HEK293 (cell line): Measurements from ENCODE around the gene ZBTB24.
A peak's percentile ranks its signal among the peaks of the same experiment; 100 is the strongest.

Source experiments
- CTCF ChIA-PET: fragments of 350-600 bp; formaldehyde crosslinking; extraction: SDS; loops from one replicate; lab custom pipeline; 2021; ENCODE audit warnings: antibody characterized with exemption; lab: Yijun Ruan, JAX
- POLR2A ChIA-PET: fragments of 300-600 bp; formaldehyde crosslinking; extraction: SDS; loops from one replicate; lab custom pipeline; 2020; ENCODE audit warnings: antibody characterized with exemption, inconsistent platforms; lab: Yijun Ruan, JAX
- H3K27ac ChIP-seq: fragments of 200-500 bp; sonication (Bioruptor generic); 2 replicates; pipeline ENCODE4 v1.5.1; 2014; ENCODE audit warnings: low read depth, low read length, control low read depth, inconsistent platforms; ENCODE audit errors: extremely low read depth
- H3K36me3 ChIP-seq, 2 experiments: fragments of 200-500 bp in 1 of 2; sonication (Bioruptor generic) in 1 of 2; 1 replicate in 1 of 2; 2 replicates in 1 of 2; pipeline ENCODE4 v1.5.1; 2014 to 2017; ENCODE audit warnings: inconsistent platforms in 2 of 2, low read length in 2 of 2; ENCODE audit not compliant: control insufficient read depth in 2 of 2, insufficient read depth in 1 of 2
- H3K4me1 ChIP-seq: fragments of 200-500 bp; sonication (Bioruptor generic); 2 replicates; pipeline ENCODE4 v1.5.1; 2014; ENCODE audit warnings: mild to moderate bottlenecking, low read length, inconsistent platforms; ENCODE audit not compliant: control insufficient read depth, insufficient read depth
- H3K4me3 ChIP-seq: 2 replicates; pipeline ENCODE4 v1.5.1; 2011; ENCODE audit warnings: low read depth, mild to moderate bottlenecking, control low read depth, low read length, moderate library complexity
- H3K9me3 ChIP-seq: fragments of 200-500 bp; sonication (Bioruptor generic); 2 replicates; pipeline ENCODE4 v1.5.1; 2014; ENCODE audit warnings: low read depth, low read length, inconsistent platforms; ENCODE audit not compliant: control insufficient read depth, insufficient read depth
- KLF16 ChIP-seq: fragments of 450-650 bp; formaldehyde crosslinking; IDR thresholded peaks from 2 replicates; pipeline ENCODE4 v1.5.1; 2017; ENCODE audit warnings: missing biosample characterization, missing genetic modification characterization
- OVOL3 ChIP-seq: fragments of 450-650 bp; formaldehyde crosslinking; IDR thresholded peaks from 2 replicates; pipeline ENCODE4 v1.5.1; 2016; ENCODE audit warnings: missing biosample characterization, missing genetic modification characterization
- SCRT1 ChIP-seq: fragments of 450-650 bp; formaldehyde crosslinking; IDR thresholded peaks from 2 replicates; pipeline ENCODE4 v1.5.1; 2016; ENCODE audit warnings: missing biosample characterization, missing genetic modification characterization, borderline replicate concordance
- SCRT2 ChIP-seq: fragments of 450-650 bp; formaldehyde crosslinking; IDR thresholded peaks from 2 replicates; pipeline ENCODE4 v1.5.1; 2016; ENCODE audit warnings: missing biosample characterization, missing genetic modification characterization
- WT1 ChIP-seq: fragments of 450-650 bp; formaldehyde crosslinking; IDR thresholded peaks from 2 replicates; pipeline ENCODE4 v1.5.1; 2016; ENCODE audit warnings: missing biosample characterization, missing genetic modification characterization
- ZBTB7A ChIP-seq: fragments of 450-650 bp; formaldehyde crosslinking; IDR thresholded peaks from 2 replicates; pipeline ENCODE4 v1.5.1; 2016; ENCODE audit warnings: low read depth, missing biosample characterization, missing genetic modification characterization
- ZFP41 ChIP-seq: fragments of 450-650 bp; formaldehyde crosslinking; IDR thresholded peaks from 2 replicates; pipeline ENCODE4 v1.5.1; 2016; ENCODE audit warnings: missing biosample characterization, missing genetic modification characterization, borderline replicate concordance
- ZNF121 ChIP-seq: fragments of 450-650 bp; formaldehyde crosslinking; IDR thresholded peaks from 2 replicates; pipeline ENCODE4 v1.5.1; 2016; ENCODE audit warnings: missing biosample characterization, missing genetic modification characterization
- ZNF140 ChIP-seq: fragments of 450-650 bp; formaldehyde crosslinking; IDR thresholded peaks from 2 replicates; pipeline ENCODE4 v1.5.1; 2016; ENCODE audit warnings: missing biosample characterization, missing genetic modification characterization
- ZNF19 ChIP-seq: fragments of 450-650 bp; formaldehyde crosslinking; IDR thresholded peaks from 2 replicates; pipeline ENCODE4; 2016; ENCODE audit warnings: missing biosample characterization, missing genetic modification characterization, low read depth
- ZNF202 ChIP-seq: fragments of 450-650 bp; formaldehyde crosslinking; IDR thresholded peaks from 2 replicates; pipeline ENCODE4 v1.5.1; 2016; ENCODE audit warnings: missing biosample characterization, missing genetic modification characterization, borderline replicate concordance
- ZNF211 ChIP-seq: fragments of 450-650 bp; formaldehyde crosslinking; IDR thresholded peaks from 2 replicates; pipeline ENCODE4 v1.5.1; 2016; ENCODE audit warnings: low read depth, missing biosample characterization, missing genetic modification characterization
- ZNF23 ChIP-seq: fragments of 450-650 bp; formaldehyde crosslinking; IDR thresholded peaks from 2 replicates; pipeline ENCODE4 v1.5.1; 2016; ENCODE audit warnings: missing biosample characterization, missing genetic modification characterization, borderline replicate concordance
- ZNF248 ChIP-seq: fragments of 450-650 bp; formaldehyde crosslinking; IDR thresholded peaks from 2 replicates; pipeline ENCODE4 v1.5.1; 2017; ENCODE audit warnings: missing biosample characterization, missing genetic modification characterization
- ZNF416 ChIP-seq: fragments of 450-650 bp; formaldehyde crosslinking; IDR thresholded peaks from 2 replicates; pipeline ENCODE4 v1.5.1; 2016; ENCODE audit warnings: missing biosample characterization, missing genetic modification characterization
- ZNF544 ChIP-seq: fragments of 450-650 bp; formaldehyde crosslinking; IDR thresholded peaks from 2 replicates; pipeline ENCODE4 v1.5.0; 2017; ENCODE audit warnings: missing biosample characterization, missing genetic modification characterization
- ZNF654 ChIP-seq: fragments of 450-650 bp; formaldehyde crosslinking; IDR thresholded peaks from 2 replicates; pipeline ENCODE4 v1.5.1; 2016; ENCODE audit warnings: low read depth, missing biosample characterization, missing genetic modification characterization
- ZNF701 ChIP-seq: fragments of 450-650 bp; formaldehyde crosslinking; IDR thresholded peaks from 2 replicates; pipeline ENCODE4 v1.5.1; 2016; ENCODE audit warnings: missing biosample characterization, missing genetic modification characterization
- ZSCAN30 ChIP-seq: fragments of 450-650 bp; IDR thresholded peaks from 2 replicates; pipeline ENCODE4 v1.5.1; 2018; ENCODE audit warnings: missing biosample characterization, mild to moderate bottlenecking, missing genetic modification characterization, moderate library complexity
- TF ChIP-seq, protein P1 (sequence below): fragments of 450-650 bp; formaldehyde crosslinking; IDR thresholded peaks from 2 replicates; pipeline ENCODE4 v1.5.1; 2016; ENCODE audit warnings: missing biosample characterization, missing genetic modification characterization
- TF ChIP-seq, protein P2 (sequence below): fragments of 450-650 bp; formaldehyde crosslinking; IDR thresholded peaks from 2 replicates; pipeline ENCODE4 v1.5.1; 2016; ENCODE audit warnings: missing biosample characterization, missing genetic modification characterization, low read depth
- TF ChIP-seq, protein P3 (sequence below): fragments of 450-650 bp; formaldehyde crosslinking; IDR thresholded peaks from 2 replicates; pipeline ENCODE4 v1.5.1; 2016; ENCODE audit warnings: missing biosample characterization, missing genetic modification characterization
- TF ChIP-seq, protein P4 (sequence below): fragments of 450-650 bp; formaldehyde crosslinking; IDR thresholded peaks from 2 replicates; pipeline ENCODE4 v1.5.1; 2017; ENCODE audit warnings: missing biosample characterization, mild to moderate bottlenecking, missing genetic modification characterization, moderate library complexity
- TF ChIP-seq, protein P5 (sequence below): fragments of 450-650 bp; formaldehyde crosslinking; IDR thresholded peaks from 2 replicates; pipeline ENCODE4 v1.5.1; 2016; ENCODE audit warnings: missing biosample characterization, missing genetic modification characterization

The ZBTB24 gene

DNA sequence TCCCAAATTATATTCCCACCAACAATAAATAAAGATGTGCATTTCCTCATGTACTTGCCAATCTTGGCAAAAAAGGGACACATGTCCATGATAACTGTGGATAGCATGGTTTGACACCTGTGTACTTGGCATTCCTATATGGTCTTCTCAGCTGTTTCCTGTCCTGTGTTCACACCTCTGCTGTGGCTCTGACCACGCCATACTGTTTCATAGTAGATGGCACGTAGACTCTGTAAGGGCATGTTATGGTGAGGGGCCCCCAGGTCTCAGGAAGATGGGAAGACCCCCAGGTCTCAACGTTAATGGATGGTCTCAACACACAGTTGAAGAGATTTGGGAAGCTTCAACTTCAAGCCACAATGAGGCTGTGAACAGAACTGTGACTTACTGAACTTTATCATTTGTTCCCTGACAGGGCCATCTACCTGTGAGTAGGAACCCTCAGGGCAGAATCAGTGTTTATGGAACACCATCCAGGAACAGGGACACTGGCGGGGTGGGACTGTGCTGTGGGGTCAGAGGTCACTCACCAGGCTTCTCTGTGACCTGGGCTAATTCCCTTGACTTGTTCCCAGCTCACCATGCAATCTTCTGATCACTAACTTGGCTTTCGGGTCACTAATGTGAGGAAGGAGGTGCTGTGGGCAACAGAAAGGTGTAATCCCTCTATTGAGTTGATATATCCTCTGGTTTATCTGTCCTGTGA lies 11.8 kb downstream of the ZBTB24 start:
- TF ChIP-seq ZNF140 (tag by site-specific recombination) (no peak), ZNF416 (no peak), ZSCAN30 (tag by site-specific recombination) (no peak), ZBTB7A (tag by site-specific recombination) (no peak), ZNF23 (tag by site-specific recombination) (no peak), ZNF544 (tag by site-specific recombination) (no peak), ZFP41 (tag by site-specific recombination) (no peak), ZNF121 (no peak), ZNF701 (tag by site-specific recombination) (no peak), ZNF248 (no peak), ZNF211 (tag by site-specific recombination) (no peak), ZNF19 (tag by site-specific recombination) (no peak), WT1 (tag by site-specific recombination) (no peak), KLF16 (tag by site-specific recombination) (no peak), OVOL3 (tag by site-specific recombination) (no peak), ZNF202 (tag by site-specific recombination) (no peak), SCRT1 (no peak)
- TF ChIP-seq, protein P1, sequence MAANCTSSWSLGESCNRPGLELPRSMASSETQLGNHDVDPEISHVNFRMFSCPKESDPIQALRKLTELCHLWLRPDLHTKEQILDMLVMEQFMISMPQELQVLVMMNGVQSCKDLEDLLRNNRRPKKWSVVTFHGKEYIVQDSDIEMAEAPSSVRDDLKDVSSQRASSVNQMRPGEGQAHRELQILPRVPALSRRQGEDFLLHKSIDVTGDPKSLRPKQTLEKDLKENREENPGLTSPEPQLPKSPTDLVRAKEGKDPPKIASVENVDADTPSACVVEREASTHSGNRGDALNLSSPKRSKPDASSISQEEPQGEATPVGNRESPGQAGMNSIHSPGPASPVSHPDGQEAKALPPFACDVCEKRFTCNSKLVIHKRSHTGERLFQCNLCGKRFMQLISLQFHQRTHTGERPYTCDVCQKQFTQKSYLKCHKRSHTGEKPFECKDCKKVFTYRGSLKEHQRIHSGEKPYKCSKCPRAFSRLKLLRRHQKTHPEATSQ (tag by site-specific recombination): no peak
- TF ChIP-seq, protein P2, sequence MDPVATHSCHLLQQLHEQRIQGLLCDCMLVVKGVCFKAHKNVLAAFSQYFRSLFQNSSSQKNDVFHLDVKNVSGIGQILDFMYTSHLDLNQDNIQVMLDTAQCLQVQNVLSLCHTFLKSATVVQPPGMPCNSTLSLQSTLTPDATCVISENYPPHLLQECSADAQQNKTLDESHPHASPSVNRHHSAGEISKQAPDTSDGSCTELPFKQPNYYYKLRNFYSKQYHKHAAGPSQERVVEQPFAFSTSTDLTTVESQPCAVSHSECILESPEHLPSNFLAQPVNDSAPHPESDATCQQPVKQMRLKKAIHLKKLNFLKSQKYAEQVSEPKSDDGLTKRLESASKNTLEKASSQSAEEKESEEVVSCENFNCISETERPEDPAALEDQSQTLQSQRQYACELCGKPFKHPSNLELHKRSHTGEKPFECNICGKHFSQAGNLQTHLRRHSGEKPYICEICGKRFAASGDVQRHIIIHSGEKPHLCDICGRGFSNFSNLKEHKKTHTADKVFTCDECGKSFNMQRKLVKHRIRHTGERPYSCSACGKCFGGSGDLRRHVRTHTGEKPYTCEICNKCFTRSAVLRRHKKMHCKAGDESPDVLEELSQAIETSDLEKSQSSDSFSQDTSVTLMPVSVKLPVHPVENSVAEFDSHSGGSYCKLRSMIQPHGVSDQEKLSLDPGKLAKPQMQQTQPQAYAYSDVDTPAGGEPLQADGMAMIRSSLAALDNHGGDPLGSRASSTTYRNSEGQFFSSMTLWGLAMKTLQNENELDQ (tag by site-specific recombination): no peak
- TF ChIP-seq, protein P3, sequence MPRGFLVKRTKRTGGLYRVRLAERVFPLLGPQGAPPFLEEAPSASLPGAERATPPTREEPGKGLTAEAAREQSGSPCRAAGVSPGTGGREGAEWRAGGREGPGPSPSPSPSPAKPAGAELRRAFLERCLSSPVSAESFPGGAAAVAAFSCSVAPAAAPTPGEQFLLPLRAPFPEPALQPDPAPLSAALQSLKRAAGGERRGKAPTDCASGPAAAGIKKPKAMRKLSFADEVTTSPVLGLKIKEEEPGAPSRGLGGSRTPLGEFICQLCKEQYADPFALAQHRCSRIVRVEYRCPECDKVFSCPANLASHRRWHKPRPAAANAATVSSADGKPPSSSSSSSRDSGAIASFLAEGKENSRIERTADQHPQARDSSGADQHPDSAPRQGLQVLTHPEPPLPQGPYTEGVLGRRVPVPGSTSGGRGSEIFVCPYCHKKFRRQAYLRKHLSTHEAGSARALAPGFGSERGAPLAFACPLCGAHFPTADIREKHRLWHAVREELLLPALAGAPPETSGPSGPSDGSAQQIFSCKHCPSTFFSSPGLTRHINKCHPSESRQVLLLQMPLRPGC (tag by site-specific recombination): no peak

DNA sequence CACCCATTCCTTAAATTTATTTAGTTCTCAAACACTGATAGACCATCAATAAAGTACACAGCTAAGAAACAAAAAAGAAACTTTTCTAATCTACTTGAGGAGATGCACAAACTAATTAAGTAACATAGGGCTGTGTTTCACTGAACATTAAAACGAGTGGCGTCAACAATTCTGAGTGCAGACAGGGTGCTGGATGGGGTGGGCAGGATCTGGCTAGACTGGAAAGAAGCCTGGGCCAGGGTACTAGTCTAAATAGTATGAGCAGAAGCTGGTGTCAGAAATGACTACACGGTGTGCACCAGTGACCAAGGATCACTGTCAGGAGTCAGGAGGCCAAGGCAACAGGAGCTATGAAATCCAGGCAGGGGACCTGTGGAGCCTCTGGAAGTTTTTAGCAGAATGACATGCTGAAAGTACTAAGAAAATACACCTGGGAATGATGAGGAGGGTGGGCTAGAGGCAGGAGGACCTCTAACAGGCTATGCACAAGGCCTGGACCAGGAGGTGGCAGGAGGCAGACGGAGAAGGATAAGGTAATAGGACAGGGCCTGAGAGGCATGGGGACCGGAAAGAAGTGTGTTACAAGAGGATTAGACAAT lies 13.3 kb downstream of the ZBTB24 start:
- no peak overlapping the region for H3K27ac ChIP-seq
- no peaks in the 10 kb centered on the region for H3K4me1 ChIP-seq
- no peaks in the 10 kb centered on the region for H3K9me3 ChIP-seq
- H3K4me3 ChIP-seq: no peak overlapping the region
- POLR2A ChIA-PET: interaction anchor here (1.0 to 1.3 kb wide), 2 partner anchors 9 to 11 kb away, joined by 3 to 4 read pairs; no protein-coding TSS in a partner anchor
- CTCF ChIA-PET: interaction anchor here (0.7 to 1.0 kb wide), 2 partner anchors 86 to 282 kb away, joined by 3 to 4 read pairs; no protein-coding TSS in a partner anchor
- H3K36me3 ChIP-seq: peaks cover 49 to 99% of the 10 kb centered on the region in 2 experiments
- TF ChIP-seq, protein P4, sequence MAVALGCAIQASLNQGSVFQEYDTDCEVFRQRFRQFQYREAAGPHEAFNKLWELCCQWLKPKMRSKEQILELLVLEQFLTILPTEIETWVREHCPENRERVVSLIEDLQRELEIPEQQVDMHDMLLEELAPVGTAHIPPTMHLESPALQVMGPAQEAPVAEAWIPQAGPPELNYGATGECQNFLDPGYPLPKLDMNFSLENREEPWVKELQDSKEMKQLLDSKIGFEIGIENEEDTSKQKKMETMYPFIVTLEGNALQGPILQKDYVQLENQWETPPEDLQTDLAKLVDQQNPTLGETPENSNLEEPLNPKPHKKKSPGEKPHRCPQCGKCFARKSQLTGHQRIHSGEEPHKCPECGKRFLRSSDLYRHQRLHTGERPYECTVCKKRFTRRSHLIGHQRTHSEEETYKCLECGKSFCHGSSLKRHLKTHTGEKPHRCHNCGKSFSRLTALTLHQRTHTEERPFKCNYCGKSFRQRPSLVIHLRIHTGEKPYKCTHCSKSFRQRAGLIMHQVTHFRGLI: no peak
- TF ChIP-seq, protein P5, sequence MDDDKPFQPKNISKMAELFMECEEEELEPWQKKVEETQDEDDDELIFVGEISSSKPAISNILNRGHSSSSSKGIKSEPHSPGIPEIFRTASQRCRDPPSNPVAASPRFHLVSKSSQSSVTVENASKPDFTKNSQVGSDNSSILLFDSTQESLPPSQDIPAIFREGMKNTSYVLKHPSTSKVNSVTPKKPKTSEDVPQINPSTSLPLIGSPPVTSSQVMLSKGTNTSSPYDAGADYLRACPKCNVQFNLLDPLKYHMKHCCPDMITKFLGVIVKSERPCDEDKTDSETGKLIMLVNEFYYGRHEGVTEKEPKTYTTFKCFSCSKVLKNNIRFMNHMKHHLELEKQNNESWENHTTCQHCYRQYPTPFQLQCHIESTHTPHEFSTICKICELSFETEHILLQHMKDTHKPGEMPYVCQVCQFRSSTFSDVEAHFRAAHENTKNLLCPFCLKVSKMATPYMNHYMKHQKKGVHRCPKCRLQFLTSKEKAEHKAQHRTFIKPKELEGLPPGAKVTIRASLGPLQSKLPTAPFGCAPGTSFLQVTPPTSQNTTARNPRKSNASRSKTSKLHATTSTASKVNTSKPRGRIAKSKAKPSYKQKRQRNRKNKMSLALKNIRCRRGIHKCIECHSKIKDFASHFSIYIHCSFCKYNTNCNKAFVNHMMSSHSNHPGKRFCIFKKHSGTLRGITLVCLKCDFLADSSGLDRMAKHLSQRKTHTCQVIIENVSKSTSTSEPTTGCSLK: no peak
- TF ChIP-seq SCRT1 (peak; percentile 52; the same call in 1 of the 2 replicates), ZNF140 (tag by site-specific recombination) (no peak), SCRT2 (tag by site-specific recombination) (peak; percentile 81), ZNF654 (tag by site-specific recombination) (no peak)

More for the DNA sequence above, 11.8 kb downstream of the ZBTB24 start:
- Histone ChIP-seq H3K27ac (no peak overlapping the region), H3K4me3 (no peak overlapping the region), H3K9me3 (no peaks in the 10 kb centered on the region), H3K4me1 (no peaks in the 10 kb centered on the region), H3K36me3 (peaks cover 45 to 99% of the 10 kb centered on the region in 2 experiments)
- CTCF ChIA-PET: no interaction called here
- POLR2A ChIA-PET: interaction anchor here (0.6 kb wide), 1 partner anchor 1506 kb away, joined by 3 read pairs; no protein-coding TSS in a partner anchor
